ENCODE results near the gene AMPH.

Gene AMPH

DNA sequence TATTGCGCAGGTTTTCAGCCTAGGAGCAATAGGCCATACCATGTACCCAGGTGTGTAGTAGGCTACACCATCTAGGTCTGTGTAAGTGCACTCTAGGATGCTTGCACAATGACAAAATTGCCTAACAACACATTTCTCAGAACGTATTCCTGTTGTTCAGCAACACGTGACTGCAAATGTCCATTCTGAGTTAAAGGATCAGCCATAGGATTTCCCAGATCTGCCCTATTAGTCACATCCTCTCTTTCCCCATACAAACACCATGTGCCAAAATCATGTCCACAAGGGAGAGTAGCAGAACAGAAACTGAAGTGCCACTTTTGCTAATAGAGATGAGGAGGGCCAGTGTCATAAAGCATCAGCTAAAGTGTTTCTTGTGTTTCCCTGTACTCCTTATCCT lies 42.6 kb upstream of the AMPH start:
- peak; percentile 95 for DNase-seq (ENCODE audit: low read depth)
- TF ChIP-seq, protein P1, sequence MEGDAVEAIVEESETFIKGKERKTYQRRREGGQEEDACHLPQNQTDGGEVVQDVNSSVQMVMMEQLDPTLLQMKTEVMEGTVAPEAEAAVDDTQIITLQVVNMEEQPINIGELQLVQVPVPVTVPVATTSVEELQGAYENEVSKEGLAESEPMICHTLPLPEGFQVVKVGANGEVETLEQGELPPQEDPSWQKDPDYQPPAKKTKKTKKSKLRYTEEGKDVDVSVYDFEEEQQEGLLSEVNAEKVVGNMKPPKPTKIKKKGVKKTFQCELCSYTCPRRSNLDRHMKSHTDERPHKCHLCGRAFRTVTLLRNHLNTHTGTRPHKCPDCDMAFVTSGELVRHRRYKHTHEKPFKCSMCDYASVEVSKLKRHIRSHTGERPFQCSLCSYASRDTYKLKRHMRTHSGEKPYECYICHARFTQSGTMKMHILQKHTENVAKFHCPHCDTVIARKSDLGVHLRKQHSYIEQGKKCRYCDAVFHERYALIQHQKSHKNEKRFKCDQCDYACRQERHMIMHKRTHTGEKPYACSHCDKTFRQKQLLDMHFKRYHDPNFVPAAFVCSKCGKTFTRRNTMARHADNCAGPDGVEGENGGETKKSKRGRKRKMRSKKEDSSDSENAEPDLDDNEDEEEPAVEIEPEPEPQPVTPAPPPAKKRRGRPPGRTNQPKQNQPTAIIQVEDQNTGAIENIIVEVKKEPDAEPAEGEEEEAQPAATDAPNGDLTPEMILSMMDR (conservative IDR thresholded peaks at IDR 0.05; ENCODE audit: low read depth, low read length): no peak
- H3K4me3 ChIP-seq (ENCODE audit: low read depth, low read length): no peak overlapping the region

DNA sequence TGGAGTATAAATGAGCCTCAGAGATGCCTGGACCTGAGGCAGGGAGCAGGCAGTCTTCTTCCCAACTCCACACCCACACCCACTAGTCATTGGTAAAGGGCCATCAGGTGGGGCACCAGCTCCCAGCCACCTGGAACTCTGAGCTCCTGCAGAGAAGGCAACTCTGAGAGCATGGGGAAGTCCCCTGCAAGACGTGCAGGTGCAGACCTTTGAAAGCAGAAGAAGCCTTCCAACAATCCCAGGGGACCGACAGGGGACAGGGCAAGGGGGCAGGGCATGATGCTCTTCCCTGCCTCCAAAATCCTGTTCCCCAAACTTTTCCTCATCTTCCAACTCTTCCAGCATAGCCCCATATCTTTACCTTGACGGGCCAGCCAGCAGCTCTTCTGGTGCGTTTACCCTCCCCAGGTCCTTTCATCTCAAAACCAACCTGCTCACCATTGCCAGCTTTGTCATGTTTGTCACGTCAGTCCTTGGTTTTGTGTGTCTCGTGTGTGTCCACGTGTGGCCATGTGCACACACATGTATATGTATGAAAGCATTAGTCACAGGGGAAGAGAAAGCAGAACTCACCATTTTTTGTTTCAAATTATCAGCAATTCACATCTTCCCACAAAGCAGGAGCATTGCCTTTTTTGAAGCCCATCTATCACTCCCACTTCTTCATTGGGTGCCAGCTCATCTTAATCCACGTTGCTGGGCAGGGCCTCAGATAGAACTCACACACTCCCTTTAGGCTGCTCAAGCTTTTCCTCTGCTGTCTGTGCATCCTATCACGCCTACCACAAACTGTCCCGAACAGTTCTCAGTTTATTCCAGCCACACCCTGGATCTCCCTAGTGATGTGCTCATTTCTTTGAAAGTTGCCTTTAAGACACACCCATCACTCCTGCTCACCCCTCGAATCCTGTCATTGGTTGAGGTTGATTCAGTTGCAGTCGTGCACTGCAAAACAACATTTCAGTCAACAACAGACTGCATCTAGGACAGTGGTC lies 41.0 kb upstream of the AMPH start:
- no peak overlapping the region for H3K4me3 ChIP-seq (ENCODE audit: low read depth, low read length)
- TF ChIP-seq, protein P1 (conservative IDR thresholded peaks at IDR 0.05; ENCODE audit: low read depth, low read length): no peak
- DNase-seq (ENCODE audit: low read depth): no peak

DNA sequence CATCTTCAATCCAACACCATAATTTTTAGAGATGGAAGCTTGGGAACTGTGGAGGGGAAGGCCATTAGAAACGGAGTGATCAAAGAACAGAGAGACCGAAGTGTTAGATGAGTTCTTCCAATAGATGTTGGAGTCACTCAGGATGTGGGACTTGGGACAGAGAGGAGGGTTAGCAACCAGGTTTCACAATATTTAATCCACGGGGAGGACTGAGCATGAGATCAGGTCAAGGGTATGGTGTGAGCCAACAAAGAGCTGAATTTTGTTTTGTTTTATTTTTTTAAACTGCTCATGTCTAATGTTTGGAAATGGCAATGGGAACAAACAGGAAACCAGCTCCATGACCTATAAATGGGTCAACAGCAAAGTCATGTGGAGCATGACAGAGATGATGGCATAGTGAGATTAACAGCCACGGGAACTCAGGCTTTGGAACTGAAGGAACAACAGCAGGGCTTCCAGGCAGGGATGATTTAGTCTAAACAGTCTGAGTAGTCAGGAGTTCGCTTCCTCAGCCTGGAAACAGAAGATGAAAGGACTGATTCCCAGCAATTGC lies 38.9 kb upstream of the AMPH start:
- no peak overlapping the region for H3K4me3 ChIP-seq (ENCODE audit: low read depth, low read length)
- TF ChIP-seq, protein P1 (conservative IDR thresholded peaks at IDR 0.05; ENCODE audit: low read depth, low read length): no peak
- no peak for DNase-seq (ENCODE audit: low read depth)

DNA sequence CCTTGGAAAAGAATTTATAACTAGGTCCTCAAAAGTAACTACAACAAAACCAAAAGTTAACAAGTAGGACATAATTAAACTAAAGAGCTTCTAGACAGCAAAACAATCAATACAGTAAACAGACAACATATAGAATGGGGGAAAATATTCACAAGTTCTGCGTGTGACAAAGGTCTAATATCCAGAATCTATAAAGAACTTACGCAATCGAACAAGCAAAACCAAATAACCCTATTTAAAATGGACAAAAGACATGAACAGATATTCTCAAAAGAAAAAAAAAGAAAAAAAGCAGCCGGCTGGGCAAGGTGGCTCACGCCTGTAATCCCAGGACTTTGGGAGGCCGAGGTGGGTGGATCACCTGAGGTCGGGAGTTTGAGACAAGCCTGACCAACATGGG lies 33.8 kb upstream of the AMPH start:
- DNase-seq (ENCODE audit: low read depth): no peak
- H3K4me3 ChIP-seq (ENCODE audit: low read depth, low read length): no peak overlapping the region
- TF ChIP-seq, protein P1 (conservative IDR thresholded peaks at IDR 0.05; ENCODE audit: low read depth, low read length): no peak

DNA sequence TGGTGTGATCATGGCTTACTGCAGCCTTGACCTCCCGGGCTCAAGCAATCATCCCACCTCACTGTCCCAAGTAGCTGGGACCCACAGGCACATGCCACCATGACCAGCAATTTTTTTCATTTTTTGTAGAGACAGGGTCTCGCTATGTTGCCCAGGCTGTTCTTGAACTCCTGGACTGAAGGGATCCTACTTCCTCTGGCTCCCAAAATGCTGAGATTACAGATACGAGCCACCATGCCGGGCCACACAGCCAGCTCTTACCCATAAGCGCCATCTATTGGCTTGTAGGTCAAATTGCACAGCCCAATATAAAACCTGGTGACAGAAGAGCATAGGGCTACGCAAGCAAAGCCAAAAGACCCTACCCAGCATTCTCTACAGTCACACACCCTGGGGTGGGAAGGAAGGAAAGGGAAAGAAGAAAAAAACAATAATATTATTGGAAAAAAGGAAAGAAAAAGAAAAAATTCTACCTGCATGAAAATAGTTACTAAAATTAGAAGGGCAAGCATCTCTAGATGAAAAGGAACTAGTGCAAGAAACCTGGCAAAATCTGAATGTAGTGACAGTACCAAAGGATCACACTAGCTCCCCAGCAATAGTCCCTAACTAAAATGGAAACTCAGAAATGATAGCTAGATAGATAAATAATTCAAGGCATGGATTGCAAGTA lies 29.4 kb upstream of the AMPH start:
- DNase-seq (ENCODE audit: low read depth): peak; percentile 75
- no peak overlapping the region for H3K4me3 ChIP-seq (ENCODE audit: low read depth, low read length)
- TF ChIP-seq, protein P1 (conservative IDR thresholded peaks at IDR 0.05; ENCODE audit: low read depth, low read length): peak; percentile 94

DNA sequence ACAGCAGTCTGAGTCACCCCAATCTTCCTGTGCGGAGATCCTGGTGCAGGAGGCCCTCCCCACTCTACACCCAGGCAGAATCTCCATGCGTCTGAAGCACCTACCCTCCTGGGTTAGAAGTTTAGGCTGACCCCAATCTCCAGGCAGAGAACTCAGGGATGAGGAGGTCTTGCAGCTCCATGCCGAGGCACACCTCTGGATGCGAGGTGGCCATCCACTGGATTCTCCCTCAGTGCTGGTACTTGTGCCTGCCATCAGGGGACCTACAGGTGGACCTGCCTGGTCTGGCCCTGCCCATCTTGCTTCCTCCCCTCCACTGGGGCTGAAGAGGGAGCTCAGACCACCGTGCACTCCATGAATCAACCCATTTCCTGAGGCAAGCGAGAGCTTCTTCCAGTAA lies 28.8 kb upstream of the AMPH start:
- DNase-seq (ENCODE audit: low read depth): no peak
- TF ChIP-seq, protein P1 (conservative IDR thresholded peaks at IDR 0.05; ENCODE audit: low read depth, low read length): no peak
- H3K4me3 ChIP-seq (ENCODE audit: low read depth, low read length): no peak overlapping the region
